RWPE1 (cell line): ENCODE data around the gene RNF224.

ENCODE experiments used
- CTCF ChIA-PET: fragments of 350-600 bp; sonication (Branson Sonifier 250); formaldehyde crosslinking; extraction: SDS; loops from one replicate; lab custom pipeline; 2021; lab: Yijun Ruan, JAX
- POLR2A ChIA-PET: fragments of 400-600 bp; formaldehyde crosslinking; extraction: SDS; loops from one replicate; lab custom pipeline; 2020; ENCODE audit warnings: antibody characterized with exemption; ENCODE audit not compliant: low non-redundant PET; lab: Yijun Ruan, JAX
- DNase-seq: peaks from one replicate; pipeline ENCODE4 v3.0.0; 2012; ENCODE audit warnings: low spot score
- H3K27ac ChIP-seq: fragments of 450-650 bp; 2 replicates; pipeline ENCODE4 v1.5.1; 2017
- TF ChIP-seq, protein P1 (sequence below): fragments of 450-650 bp; conservative IDR thresholded peaks from 2 replicates; pipeline ENCODE4 v1.5.1; 2017; ENCODE audit warnings: low read depth, mild to moderate bottlenecking

RNF224 gene

DNA sequence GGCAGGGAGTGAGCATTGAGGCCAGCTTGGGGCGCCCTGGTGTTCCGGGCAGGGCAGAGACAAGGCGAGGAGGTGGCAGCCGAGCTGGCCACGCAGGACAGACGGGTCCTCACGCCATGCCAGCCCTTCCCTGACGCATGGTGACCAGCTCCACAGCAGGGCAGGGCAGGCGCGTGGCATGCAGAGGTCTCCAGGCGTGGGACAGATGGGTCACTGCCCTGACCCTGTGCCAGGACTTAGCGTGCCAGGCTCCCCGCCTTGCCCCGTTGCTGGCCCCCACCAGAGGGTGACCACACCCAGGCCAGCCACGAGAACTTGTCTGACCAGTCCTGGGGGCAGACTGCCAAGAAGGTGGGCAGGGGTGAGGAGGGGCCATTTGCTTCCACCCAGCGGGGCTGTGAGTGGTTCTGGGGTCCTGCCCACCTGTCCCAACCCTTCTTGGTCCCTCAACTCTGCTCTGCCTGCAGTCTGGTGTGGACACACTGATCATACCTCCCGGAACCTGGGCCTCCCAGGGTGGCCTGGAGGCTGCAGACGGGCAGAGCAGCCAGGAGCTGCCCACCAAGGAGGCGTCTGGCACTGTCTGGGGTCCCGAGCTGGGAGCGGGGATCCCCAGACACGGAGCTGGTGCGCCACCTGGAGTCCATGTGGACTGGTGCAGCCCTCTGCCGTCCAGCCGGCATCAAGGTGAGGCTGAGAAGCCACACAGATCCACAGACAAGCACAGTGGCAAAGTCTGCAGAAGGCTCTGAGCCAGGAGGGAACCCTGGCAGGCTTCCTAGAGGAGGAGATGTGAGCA, at the start of gene RNF224:
Gene RNF224 (plus strand): TSS at position 449 of the 799 bp plus-strand sequence. CDS start 834 bp downstream, outside the sequence.
- DNase-seq, result peak; percentile 88
- POLR2A ChIA-PET, result interaction anchor here (0.6 to 2.3 kb wide), 10 partner anchors 10 to 140 kb away, joined by 3 to 16 read pairs (median 4); partner anchors contain the start of genes ANAPC2, MAN1B1, SSNA1 and TPRN
- peak within 1 kb of the TSS; percentile 95 for H3K27ac ChIP-seq
- TF ChIP-seq, protein P1, sequence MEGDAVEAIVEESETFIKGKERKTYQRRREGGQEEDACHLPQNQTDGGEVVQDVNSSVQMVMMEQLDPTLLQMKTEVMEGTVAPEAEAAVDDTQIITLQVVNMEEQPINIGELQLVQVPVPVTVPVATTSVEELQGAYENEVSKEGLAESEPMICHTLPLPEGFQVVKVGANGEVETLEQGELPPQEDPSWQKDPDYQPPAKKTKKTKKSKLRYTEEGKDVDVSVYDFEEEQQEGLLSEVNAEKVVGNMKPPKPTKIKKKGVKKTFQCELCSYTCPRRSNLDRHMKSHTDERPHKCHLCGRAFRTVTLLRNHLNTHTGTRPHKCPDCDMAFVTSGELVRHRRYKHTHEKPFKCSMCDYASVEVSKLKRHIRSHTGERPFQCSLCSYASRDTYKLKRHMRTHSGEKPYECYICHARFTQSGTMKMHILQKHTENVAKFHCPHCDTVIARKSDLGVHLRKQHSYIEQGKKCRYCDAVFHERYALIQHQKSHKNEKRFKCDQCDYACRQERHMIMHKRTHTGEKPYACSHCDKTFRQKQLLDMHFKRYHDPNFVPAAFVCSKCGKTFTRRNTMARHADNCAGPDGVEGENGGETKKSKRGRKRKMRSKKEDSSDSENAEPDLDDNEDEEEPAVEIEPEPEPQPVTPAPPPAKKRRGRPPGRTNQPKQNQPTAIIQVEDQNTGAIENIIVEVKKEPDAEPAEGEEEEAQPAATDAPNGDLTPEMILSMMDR, result peak; percentile 99
- CTCF ChIA-PET, result interaction anchor here (0.5 to 3.3 kb wide), 30 partner anchors 8 to 472 kb away, joined by 3 to 37 read pairs (median 5); partner anchors contain the start of genes ANAPC2, DPP7, SSNA1 and TPRN

DNA sequence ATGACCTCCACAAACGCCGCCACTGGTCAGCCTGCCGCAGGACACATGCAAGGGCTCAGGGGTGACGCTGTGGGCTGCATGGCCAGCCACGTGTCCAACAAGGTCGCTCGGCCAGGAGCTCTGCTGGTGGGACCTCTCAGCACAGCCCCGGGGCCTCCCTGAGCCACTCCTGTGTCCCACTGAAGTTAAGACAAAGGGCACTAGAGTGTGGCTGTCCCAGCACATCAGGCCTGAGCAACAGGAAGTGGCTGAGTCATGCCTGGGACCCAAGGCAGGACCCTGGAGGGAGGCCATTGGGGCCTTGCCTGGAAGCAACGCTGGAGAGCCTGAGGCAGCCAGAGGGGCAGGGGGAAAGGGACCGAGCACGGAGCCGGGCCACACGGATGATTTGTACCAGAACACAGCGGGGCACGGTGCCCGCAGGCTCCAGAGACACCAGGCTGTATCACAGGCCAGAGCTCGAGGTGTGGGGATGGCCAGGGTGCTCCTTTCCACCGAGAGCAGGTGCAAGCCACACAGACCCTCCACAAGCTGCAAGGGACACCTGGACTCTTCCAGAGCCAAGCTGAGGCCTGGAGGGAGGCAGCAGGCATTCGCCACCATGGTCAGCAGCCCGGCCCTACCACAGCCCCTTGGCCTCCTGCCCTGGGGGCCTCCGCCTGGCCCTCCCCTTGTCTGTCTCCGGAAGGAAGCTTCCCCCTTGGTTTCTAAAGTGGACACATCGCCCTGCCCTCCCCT, 48.9 kb upstream of the RNF224 start:
- POLR2A ChIA-PET, result interaction anchor here (0.5 to 1.0 kb wide), 2 partner anchors 47 to 49 kb away, joined by 3 to 6 read pairs; no protein-coding TSS in a partner anchor

DNA sequence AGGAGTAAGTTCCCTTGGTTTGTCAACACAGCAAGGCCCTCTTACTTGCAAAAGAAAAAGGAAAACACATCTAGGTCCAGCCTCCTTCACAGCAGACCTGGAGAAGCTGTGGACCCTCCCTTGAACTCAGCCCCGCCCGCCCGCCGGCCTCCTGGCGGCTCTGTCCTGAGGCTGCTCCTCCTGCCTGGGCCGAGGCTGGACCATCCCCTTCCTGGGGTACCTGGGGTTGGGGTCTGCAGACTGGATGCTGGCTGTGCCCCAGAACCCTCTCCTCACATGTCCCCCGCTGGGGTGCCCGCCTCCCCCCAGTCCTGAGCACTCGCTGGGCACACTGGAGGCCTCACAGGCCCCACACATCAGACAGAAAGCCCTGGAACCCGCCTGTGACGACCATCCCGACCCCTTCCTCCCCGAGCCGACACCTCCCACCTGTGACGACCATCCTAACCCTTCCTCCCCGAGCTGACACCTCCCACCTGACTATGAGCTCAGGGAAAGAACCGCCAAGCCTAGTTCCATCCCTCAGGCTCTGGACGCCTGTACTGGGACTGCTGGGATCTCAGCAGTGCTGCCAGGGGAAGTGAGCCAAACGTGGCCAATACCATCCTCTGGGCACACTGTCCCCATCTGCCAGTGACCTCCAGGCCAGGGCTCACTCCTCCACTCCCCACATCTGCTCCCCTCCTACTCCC, 48.2 kb upstream of the RNF224 start:
- H3K27ac ChIP-seq, result peak overlapping the region; percentile 26
- ChIA-PET POLR2A (interaction anchor here (0.5 to 1.0 kb wide), 2 partner anchors 48 to 50 kb away, joined by 3 to 6 read pairs; no protein-coding TSS in a partner anchor), CTCF (interaction anchor here (0.7 to 1.6 kb wide), 3 partner anchors 48 to 189 kb away, joined by 3 to 6 read pairs (median 4); partner anchors contain the start of gene RNF224)
- TF ChIP-seq, protein P1, result no peak
- DNase-seq, result no peak

More for the DNA sequence above, 48.9 kb upstream of the RNF224 start:
- CTCF ChIA-PET, result interaction anchor here (0.6 to 1.6 kb wide), 4 partner anchors 43 to 188 kb away, joined by 3 to 6 read pairs (median 4); partner anchors contain the start of gene RNF224
- H3K27ac ChIP-seq, result peak overlapping the region; percentile 26
- DNase-seq, result no peak
- TF ChIP-seq, protein P1, result no peak

DNA sequence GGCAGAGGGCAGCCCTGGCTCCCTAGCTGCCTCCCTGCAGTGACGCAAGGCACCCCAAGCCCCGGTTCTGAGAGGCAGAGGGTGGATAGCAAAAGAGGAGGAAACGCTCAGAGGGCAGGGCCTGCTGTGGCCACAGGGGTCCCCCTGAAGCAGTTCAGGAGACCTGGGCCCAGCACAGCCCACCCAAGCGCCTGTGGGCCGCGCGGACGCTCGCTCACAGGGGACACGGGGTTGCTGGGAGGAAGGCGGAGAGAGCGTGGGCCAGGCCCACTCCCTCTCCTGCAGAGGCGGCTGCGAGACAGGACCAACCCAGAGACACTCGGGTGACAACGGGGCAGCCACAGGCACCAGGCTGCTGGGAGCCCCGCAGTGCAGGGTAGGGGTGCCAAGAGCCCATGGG, 47.5 kb upstream of the RNF224 start:
- TF ChIP-seq, protein P1, result no peak
- ChIA-PET CTCF (no interaction called here), POLR2A (no interaction called here)
- H3K27ac ChIP-seq, result no peak overlapping the region
- no peak for DNase-seq

DNA sequence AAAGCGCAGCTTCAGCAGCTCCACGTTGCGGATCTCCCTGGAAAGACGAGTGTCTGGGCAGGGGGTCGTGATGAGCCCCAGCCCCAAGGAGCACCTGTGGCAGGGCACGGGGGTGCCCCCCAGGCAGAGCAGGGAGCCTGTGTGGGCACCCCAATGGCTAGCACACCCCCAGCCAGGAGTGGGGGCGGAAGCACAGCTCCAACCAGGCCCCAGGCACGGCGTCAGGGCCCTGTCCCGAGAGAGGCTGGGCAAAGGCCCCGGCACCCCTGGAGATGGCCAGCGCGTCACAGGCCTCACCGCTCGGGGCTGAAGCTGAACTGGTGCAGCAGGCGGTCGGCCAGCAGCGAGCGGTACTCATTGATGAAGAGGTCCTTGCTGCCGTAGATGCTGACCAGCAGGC, 46.8 kb upstream of the RNF224 start:
- ChIA-PET CTCF (interaction anchor here (0.5 to 1.2 kb wide), 3 partner anchors 9 to 345 kb away, joined by 3 to 5 read pairs (median 4); partner anchors contain the start of genes RNF224 and TMEM210), POLR2A (no interaction called here)
- DNase-seq, result no peak
- TF ChIP-seq, protein P1, result no peak
- no peak overlapping the region for H3K27ac ChIP-seq
